ENCODE data around the gene CFAP92. TPM values are rescaled to one million over a fixed set of nuclear protein-coding genes. Genes with fewer than 3 reads are reported as not detected.

The CFAP92 gene
- total RNA-seq, 1 experiment from 2014 or later = 1.0 TPM

DNA sequence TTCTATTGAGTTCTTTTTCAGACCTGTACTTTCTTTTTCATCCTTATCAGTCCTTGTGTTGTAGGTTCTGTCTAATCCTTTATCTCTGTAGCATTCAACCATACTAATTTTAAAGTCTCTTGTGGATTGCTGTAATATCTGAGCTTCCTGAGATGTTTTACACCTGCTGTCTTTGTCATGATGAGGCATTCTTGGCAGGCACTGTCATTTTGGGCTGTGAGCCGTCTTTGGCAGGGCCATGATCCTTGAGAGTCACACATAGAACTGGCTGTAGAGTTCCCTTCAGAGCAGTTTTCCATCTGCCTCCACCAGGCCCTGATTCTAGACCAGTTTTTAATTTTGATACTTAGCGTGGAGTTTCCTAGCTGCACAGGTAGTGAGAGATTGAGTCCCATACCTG is 13.9 kb upstream of the CFAP92 start:
- no peak for DNase-seq (ENCODE audit: low read depth)

DNA sequence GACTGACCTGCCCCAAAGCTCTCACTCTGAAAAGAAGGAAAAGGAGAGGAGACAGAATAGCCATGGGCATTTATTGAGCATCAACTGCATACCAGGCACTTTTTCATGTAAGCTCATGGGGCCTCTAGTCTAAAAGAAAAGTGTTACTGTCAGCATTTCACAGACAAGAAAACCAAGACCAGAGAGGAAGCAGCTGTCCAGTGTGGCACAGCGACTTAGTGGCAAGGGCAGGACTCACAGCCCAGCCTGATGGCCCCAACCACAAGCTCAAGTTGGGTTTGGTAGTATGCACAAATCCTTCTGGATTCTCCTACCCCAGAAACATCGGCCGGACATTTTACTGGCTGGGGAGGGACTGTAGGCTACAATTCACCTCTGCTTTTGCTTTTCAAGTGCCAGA is 13.0 kb upstream of the CFAP92 start:
- DNase-seq (ENCODE audit: low read depth) = no peak

DNA sequence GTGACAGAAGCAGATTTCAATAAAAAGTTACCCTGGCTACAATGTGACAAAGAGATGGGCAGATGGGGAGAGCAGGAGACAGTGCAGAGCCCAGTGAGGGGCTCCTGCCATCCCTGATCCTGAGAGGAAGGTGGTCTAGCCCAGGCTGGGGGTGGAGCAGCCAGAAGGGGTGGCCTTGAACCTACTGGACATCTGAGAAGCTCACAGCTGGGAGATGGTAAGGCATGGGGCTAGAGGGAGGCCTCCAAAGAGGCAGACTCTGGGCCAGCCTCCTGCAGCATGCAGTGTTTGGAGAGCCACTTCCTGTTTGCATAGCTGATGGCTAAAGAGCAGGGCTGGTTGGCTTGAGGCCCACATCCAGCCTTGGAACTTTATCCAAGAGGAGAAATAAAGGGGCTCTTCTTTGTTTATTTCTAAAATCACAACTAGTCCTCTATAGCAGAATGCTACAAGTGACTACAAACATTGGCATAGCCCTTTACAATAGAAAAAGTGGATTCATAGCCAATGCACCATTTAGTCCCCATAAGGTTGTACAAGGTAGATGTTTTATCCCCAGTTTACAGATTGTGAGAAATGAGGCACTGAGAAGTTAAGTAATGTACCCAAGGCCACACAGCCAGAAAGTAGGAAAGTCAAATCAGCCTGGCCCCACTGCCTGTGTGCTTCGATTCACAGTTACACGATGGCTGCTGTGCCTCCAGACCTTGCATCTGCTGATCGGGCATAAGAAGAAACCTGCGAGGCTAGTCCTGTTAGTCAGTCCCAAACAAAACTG is 11.8 kb upstream of the CFAP92 start:
- no peak for DNase-seq (ENCODE audit: low read depth)

DNA sequence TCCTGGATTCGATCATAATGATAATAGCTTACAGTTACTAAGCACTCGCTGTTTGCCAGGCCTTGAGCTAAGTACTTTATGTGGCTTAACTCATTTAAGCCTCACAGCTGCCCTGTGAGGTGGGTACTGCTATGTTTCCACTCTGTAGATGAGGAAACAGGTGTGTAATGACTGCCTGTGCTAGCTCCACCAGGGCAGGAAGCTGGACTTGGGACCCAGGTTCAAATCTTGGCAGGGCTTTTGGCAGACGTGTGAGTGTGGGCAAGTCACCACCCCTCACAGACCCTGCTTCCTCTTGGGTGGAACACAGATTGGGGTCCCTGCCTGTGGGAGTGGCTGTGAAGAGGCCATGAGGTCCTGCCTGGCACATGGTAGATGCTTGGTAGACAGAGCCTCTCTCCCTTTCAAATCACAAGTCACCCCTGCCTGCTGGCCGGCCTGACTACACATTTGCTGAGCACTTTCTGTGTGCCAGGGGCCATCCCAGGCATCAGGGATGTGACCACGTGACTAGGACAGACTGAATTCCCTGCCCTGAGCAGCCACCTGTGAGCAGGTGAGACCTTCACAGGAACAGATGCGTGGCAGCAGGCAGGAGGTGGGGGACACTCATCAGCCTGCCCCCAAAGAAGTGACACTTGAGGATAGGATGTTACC is 10.9 kb upstream of the CFAP92 start:
- no peak for DNase-seq (ENCODE audit: low read depth)

DNA sequence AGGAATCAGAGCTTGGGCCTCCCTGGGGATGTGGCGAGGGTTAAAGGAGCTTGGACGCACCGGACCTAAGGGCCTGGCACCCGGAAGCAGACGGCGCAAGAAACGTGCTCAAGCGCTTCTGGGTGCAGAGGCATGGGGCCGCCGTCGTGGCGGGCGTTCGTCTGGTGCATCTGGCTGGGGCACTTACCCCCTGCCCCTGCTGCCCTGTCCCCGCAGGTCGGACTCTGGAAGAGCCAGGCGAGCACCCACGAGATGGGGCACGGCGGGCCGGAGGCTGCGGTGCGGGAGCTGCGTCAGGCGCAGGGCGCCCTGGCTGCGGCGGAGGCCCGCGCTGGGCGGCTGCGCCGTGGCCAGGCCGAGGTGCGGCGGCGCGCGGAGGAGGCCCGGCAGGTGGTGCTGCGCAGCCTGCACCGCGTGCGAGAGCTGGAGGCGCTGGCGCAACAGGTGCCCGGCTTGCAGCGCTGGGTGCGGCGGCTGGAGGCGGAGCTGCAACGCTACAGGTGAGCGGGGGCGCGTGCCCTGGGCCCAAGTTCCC is 9.8 kb upstream of the CFAP92 start:
- DNase-seq (ENCODE audit: low read depth) = no peak

DNA sequence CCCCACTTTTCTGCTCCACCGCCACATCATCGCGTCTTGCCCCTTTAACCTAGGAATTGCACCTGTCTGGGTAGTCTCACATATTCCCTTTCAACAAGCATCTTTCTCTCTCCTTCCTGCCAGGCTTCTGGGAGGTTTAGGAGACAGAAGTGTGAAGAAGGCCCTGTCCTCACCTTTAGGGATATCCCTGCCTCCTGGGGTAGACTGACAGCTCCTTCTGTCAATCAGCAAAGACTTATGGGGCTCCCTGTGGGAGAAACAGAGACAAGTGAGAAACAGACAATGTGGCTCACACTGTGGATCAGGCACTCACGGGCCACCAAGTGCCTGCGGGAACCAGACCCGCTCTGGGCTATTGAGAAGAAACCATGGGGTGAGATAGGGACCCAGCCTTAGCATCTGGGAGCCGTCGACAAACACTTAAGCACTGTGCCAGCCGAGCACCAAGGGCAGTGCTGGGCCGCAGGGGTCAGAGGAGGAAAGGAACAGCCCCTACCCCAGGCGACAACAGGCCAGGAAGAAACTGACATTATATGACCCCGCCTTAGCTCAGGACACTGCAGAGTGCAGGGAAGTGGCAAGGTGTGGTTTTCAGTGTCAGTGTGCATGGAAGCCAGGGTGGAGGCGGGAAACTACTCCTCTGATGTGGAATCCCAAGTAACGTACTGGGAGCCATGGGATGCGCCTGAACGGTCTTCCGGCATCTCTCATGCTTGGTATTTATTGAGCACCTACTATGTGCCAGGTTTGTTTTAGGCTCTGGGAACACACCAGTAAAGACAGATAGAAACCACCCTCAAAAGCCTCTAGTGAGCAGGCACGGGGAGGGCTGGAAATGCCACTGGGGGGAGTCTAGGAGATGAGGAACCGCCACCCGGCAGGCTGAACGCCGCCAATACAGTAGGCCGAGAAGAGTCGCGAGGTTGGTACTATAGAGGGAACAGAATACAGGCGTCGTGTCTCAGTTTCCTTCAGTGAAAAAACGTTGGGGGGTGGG is 9.0 kb upstream of the CFAP92 start:
- no peak for DNase-seq (ENCODE audit: low read depth)

DNA sequence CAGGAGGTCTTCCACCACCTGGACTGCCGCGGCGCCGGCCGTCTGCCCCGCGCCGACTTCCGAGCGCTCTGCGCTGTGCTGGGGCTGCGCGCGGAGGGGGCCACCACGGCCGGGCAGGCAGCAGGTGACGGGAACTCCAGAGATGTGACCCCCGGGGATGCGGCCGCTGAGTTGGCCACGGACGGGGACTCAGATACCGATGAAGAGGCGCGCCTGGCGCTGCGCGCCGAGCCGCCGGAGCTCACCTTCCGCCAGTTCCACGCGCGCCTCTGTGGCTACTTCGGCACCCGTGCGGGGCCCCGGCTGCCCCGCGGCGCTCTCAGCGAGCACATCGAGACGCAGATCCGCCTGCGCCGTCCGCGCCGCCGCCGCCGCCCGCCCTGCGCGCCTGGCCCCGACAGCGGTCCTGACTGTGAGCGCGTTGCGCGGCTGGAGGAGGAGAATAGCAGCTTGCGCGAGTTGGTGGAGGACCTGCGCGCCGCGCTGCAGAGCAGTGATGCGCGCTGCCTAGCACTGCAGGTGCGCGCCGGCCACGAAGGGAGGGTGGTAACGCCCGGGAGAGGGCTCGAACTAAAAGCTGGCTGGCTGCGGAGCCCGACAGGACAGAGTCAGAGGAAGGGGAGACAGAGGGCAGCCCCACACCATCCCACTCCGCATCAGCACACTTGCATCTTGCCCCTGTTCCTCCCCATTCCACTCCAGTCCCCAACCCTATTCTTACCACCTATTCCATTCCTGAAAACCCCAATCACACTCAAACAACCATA is 8.1 kb upstream of the CFAP92 start:
- DNase-seq (ENCODE audit: low read depth) = no peak

DNA sequence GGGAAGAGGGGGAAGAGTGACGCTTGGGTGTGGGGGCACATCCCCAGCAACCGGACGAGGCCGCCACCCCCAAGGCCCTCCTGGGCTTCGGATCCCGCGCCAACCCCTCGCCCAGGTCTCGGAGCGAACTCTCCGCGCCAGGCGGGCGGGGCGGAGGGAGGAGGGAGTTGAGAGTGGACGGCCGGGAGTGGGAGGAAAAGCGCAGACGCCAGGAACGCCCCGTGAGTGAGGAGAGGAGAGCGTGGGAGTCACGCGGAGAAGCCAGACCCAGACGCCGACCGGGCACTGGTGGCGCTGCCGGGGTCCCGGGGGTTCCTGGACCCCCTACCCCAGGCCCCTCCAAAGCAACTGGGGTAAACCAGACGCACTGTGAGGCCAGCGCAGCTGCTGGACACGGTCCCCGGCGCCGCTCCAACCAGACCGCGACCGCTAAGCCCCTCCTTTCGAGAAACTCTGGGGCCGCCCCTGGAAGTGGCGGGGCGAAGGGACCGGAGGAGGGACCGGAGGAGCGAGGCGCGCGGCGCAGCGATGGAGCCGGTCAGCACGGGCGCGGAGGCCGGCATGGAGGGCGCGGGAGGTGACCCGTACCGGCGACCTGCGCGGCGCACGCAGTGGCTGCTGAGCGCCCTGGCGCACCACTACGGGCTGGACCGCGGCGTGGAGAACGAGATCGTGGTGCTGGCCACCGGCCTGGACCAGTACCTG is 7.4 kb upstream of the CFAP92 start, which contains the start of gene EFCC1:
Gene EFCC1 (plus strand): TSS at position 204 of the 705 bp plus-strand sequence. CDS start 325 bp downstream, at position 529.
- DNase-seq (ENCODE audit: low read depth) = peak; percentile 36

DNA sequence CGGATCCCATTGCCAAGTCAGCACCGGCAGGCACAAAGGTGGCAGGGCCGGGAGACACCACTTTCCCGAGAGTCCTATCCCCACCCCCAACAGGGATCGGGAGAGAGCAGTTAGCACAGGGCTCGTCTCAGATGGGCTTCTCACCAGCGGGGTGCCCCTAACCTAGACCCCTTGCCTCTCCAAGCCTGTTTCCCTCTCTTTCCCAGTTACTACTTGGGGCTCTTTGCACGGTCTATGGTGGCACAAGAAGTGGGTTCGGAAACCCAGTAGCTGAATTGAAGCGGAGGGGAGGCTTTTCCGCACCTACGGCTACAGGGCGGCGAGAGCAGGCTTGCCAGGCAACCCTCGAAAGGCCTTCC is 6.8 kb upstream of the CFAP92 start:
- no peak for DNase-seq (ENCODE audit: low read depth)

DNA sequence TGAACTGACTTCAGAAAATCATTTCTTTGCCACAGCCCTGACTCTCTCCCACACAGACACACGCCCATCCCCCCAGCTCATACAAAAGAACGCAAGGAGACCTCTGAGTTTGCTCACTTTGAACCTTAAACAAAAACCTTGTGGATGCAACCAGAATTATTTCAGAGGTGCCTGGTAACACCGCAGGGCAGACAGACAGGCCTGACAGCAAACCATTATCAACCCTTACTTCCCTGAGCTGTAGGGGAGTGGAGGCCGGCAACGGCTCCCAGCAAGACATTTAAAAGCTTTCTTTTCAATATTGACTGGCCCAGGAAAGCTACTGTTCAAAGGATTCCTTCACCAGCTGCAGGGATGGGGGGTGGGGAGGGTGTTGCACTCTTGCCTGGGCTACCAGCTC is 5.2 kb upstream of the CFAP92 start:
- no peak for DNase-seq (ENCODE audit: low read depth)

DNA sequence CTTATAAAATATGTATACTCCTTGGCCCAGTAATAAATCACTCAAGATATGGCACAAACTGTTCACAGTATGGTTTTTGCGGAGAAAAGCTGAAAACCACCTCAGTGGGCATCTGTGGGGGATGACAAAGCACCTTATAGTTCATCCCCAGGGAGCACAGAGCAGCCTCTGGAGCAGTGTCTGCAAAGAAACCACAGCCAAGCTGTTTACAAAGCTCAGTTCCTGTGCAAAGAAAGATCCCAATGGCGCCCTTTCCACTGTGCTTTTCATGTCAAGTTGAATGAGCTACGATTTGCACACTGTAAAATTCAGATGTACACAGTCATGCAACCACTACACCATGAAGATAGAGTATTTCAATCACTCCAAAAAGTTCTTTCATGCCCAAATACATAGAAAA is 4.7 kb upstream of the CFAP92 start:
- DNase-seq (ENCODE audit: low read depth) = no peak

DNA sequence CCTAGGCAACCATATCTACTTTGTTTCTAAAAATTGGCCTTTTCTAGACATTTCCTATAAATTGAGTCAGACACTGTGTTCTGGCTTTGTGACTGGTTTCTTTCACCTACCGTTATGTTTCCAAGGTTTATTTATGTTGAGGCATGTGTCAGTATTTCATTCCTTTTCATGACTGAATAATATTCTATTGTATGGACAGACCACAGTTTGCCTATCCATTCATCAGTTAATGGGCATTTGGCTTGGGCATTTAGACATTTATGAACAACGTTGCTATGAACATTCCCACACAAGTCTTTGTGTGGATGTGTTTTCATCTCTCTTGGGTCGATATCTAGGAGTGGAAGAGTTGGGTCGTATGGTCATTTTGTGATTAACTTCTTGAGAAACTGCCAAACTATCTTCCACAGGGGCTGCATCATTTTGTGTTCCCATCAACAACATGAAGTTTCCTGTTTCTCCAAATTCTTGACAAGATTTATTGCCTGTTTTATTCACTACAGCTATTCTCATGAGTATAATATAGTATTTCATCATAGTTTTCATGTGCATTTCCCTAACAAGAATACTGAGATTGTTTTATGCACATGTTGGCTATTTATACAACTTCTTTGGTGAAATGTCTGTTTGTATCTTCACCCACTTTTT is 3.7 kb upstream of the CFAP92 start:
- DNase-seq (ENCODE audit: low read depth) = no peak

DNA sequence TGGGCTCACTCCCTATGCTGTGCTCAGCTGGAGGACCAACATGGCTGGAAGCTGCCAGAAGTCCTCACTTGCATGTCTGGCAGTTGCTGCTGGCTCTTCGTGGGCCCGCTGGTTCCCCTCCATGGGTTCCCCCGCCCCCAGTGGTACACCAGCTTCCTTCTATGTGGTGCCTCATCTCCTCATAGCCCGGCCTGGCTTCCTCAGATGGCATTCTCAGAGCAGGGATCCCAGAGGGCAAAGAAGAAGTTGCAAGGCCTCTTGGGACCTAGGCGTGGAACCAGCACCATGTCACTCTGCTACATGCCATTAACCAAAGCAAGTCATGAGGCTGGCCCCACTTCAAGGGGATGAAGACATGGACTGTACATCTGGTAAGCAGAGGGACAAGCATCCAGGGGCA is 2.9 kb upstream of the CFAP92 start:
- DNase-seq (ENCODE audit: low read depth) = no peak

DNA sequence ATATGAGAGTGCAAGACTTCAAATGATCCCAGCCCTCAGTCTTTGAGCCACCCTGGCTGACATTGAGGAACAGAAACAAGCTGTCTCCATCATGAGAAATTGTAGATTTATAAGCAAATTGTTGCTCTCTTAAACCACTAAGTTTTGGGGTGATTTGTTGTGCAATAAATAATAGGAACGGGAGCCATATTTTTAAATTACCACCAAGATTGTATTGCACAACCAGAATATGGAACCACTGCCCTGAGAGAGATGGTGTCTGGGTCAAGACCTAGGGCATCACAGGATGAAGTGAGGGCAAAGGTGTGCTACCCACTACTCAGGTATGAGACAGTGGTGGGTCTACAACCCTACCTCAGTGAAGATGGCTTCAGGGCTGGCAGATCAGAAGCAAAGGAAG is 2.3 kb upstream of the CFAP92 start:
- DNase-seq (ENCODE audit: low read depth) = no peak

DNA sequence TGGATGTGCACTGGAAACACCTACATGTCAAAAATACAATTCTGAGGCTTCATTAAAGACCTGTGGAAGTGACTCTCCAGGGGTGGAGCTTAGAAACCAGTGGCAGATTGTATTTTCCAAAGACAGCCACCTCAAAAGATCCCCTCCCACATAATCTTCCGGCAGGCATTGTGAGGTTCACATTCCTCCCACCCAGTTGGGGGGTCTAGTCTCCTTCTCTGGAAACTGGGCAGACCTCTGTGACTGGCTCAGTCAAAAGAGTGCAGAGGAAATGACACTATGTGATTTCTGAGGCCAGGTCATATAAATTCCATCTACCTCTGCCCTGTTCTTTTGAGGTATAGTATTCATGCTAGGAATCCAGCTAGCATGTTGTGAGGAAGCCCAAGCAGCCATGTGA is 1.9 kb upstream of the CFAP92 start:
- no peak for DNase-seq (ENCODE audit: low read depth)

DNA sequence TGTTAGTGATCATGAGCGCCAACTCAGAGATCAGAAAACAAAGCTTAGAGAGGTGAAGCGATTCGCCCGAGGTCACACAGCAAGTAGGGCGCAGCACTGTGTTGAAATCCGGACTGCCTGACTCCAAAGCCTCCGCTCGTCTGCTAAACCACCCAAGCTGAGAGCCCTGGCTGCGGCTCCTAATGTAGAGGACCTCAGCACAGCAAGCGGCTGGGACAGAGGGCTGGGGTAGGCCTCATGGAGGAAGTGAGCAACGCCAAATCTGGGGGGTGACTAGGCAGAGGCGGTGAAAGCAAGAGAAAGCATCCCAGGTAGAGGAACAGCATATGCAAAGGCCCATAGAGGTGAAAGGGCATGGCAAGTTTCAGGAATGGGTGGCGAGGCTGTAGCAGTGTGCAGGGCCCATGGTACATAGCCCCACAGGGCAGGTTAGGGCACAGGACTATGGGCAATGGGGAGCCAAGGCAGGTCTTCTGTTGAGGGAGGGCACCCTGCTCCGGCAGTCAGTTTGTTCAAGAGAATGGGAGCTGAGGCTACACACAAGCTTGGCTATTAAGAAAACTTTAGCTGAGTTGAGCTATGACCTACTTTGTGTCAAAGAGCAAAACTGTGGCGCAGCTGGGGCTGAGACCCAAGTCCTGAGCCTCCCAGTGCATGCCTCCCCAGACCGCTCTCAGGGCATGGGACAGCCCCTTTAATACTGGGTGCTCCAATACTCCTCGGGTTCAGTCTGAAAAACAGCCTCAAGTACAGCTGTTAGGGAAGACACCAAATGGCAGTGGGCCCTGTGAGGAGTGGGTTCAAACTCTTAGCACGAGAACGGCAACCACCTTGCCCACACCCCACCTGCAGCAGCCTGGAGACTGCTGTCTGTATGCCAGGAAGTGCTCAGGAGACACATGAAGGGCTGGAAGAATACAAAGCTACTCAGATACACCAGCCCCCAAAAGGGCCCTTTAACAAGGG is 988 bp upstream of the CFAP92 start:
- no peak for DNase-seq (ENCODE audit: low read depth)

DNA sequence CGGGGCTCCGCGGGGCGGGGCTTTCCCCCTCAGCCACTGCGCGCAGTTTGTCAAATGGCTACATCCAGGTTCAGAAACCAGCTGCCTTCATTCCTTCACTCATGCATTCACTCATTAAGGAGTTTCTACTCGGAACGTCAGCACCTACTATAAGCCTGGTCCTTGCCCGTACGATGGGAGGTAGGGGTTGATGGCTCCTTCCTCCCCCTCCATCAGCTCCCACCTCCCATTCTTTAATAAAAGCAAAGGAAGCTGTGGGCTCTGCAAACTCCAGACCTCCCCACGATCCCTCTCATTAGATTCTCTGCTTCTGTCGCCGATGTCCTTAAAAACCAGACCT is 267 bp upstream of the CFAP92 start:
- DNase-seq (ENCODE audit: low read depth) = no peak

DNA sequence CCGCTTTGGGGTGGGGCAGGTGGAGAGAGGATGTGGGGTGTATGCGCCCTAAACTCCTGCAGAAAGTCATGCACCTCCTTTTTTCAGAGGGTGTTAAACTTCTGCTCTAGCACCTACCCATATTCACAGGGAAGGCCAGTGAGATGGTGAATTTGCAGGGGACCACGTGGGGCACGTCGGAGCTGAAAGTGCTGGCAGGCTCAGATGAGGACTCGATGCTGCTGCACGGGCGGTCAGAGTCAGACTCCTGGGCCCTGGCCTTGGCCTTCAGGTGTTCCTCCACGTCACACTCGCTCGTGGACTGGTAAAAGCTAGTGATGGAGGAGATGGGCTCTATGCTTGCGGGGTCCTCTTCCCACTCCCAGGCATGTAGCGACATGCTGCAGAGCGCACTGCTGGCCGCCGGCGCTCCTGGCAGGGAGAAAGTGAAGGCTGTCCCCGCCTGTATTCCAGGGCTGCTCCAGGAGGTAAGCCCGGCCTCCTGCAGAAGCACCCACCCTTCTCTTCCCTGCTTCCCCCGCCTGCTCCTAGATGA is 883 bp downstream of the CFAP92 start:
- no peak for DNase-seq (ENCODE audit: low read depth)

Data from Daoy (cell line).